ENCODE data around the gene KCNJ15.

Gene KCNJ15

DNA sequence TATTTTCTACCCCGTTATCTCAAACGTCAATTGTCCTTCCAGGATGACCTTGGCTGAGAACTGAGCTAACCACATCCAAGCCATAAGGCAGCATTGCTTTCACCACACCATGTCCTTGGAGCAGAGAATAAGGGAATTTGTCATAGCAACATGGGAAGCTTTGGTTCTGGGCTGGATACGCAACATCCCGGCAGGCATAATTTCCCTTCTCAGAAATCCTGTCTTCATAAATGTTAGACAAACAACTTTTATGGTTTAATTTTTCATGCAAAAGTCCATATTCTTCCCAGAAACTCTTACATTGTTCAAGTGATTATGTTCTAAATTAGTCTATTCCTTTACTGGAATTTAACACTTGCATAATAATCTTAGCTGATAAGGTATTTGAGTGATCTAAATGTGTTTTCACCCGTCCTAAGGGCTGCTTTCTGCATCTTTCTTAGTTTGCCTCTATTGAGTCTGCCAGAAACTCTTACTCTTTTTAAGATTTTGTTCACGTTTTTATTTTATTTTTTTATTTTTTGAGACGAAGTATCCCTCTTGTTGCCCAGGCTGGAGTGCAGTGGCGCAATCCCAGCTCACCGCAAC is 51.8 kb downstream of the KCNJ15 start:
- Histone ChIP-seq H3K9me3 (ENCODE audit: control insufficient read depth in 1 of 2, low read length in 2 of 2) (no peaks in the 10 kb centered on the region), H3K36me3 (ENCODE audit: control insufficient read depth in 1 of 2, insufficient read depth in 2 of 2, low read length in 2 of 2) (no peaks in the 10 kb centered on the region), H3K9ac (ENCODE audit: low read depth in 1 of 2, low read length in 2 of 2) (no peak overlapping the region), H3K27ac (ENCODE audit: low read depth, low read length) (no peak overlapping the region), H3K27me3 (ENCODE audit: control insufficient read depth in 1 of 2, insufficient read depth in 2 of 2, low read length in 2 of 2) (no peaks in the 10 kb centered on the region), H3K4me1 (ENCODE audit: control insufficient read depth in 1 of 2, insufficient read depth in 2 of 2, low read length in 2 of 2) (no peaks in the 10 kb centered on the region), H3K4me3 (ENCODE audit: low read depth in 1 of 2, low read length in 2 of 2) (no peak overlapping the region)

GRCh38 chr21:38310646-38311485 is 54.1 kb downstream of the KCNJ15 start:
- Histone ChIP-seq H3K27me3 (ENCODE audit: control insufficient read depth in 1 of 2, insufficient read depth in 2 of 2, low read length in 2 of 2) (no peaks in the 10 kb centered on the region), H3K4me3 (ENCODE audit: low read depth in 1 of 2, low read length in 2 of 2) (no peak overlapping the region), H3K9me3 (ENCODE audit: control insufficient read depth in 1 of 2, low read length in 2 of 2) (no peaks in the 10 kb centered on the region), H3K9ac (ENCODE audit: low read depth in 1 of 2, low read length in 2 of 2) (no peak overlapping the region), H3K4me1 (ENCODE audit: control insufficient read depth in 1 of 2, insufficient read depth in 2 of 2, low read length in 2 of 2) (no peaks in the 10 kb centered on the region), H3K36me3 (ENCODE audit: control insufficient read depth in 1 of 2, insufficient read depth in 2 of 2, low read length in 2 of 2) (no peaks in the 10 kb centered on the region), H3K27ac (ENCODE audit: low read depth, low read length) (no peak overlapping the region)

DNA sequence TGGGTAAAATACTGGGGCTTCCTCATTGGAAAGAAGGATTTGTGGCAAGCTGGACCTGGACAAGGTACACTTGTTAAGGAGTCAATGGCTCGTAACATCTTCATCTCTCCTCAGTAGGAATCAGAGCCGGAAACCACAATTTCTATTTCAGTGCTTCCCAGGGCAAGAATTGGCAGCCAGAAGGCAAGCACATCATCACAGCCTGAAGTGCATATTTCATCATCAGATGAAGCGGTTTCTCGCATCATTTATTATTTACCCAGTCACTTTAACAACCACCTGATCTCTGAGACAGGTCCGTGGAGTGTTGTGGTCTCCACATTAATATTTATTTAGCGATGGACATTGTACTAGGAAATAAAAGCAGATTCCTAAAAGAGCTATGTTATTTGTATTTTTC is 55.0 kb downstream of the KCNJ15 start:
- Histone ChIP-seq H3K9me3 (ENCODE audit: control insufficient read depth in 1 of 2, low read length in 2 of 2) (no peaks in the 10 kb centered on the region), H3K4me1 (ENCODE audit: control insufficient read depth in 1 of 2, insufficient read depth in 2 of 2, low read length in 2 of 2) (no peaks in the 10 kb centered on the region), H3K36me3 (ENCODE audit: control insufficient read depth in 1 of 2, insufficient read depth in 2 of 2, low read length in 2 of 2) (no peaks in the 10 kb centered on the region), H3K27ac (ENCODE audit: low read depth, low read length) (no peak overlapping the region), H3K9ac (ENCODE audit: low read depth in 1 of 2, low read length in 2 of 2) (no peak overlapping the region), H3K4me3 (ENCODE audit: low read depth in 1 of 2, low read length in 2 of 2) (no peak overlapping the region), H3K27me3 (ENCODE audit: control insufficient read depth in 1 of 2, insufficient read depth in 2 of 2, low read length in 2 of 2) (no peaks in the 10 kb centered on the region)

DNA sequence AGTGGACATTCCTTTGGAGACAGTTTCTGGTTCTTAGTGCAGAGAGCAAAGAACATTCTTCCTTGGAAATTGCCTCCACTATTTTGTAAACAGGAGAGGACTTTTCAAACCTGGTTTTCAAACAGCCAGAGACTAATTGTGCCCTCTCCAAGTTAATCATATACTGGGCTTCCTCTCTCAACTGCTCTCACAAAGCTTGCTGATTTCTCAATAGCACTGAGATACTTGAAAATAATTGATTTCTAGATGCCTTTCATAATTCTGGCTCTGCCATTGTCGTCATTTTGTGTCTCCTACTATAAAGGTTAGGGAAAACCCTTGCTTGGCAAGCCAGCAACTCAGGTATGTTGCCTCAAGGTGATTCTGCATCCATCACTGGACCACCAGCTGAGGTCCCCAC is 56.0 kb downstream of the KCNJ15 start:
- H3K4me1 ChIP-seq (ENCODE audit: control insufficient read depth in 1 of 2, insufficient read depth in 2 of 2, low read length in 2 of 2), result no peaks in the 10 kb centered on the region
- no peaks in the 10 kb centered on the region for H3K27me3 ChIP-seq (ENCODE audit: control insufficient read depth in 1 of 2, insufficient read depth in 2 of 2, low read length in 2 of 2)
- no peaks in the 10 kb centered on the region for H3K9me3 ChIP-seq (ENCODE audit: control insufficient read depth in 1 of 2, low read length in 2 of 2)
- no peaks in the 10 kb centered on the region for H3K36me3 ChIP-seq (ENCODE audit: control insufficient read depth in 1 of 2, insufficient read depth in 2 of 2, low read length in 2 of 2)
- H3K9ac ChIP-seq (ENCODE audit: low read depth in 1 of 2, low read length in 2 of 2), result no peak overlapping the region
- no peak overlapping the region for H3K4me3 ChIP-seq (ENCODE audit: low read depth in 1 of 2, low read length in 2 of 2)
- H3K27ac ChIP-seq (ENCODE audit: low read depth, low read length), result no peak overlapping the region

DNA sequence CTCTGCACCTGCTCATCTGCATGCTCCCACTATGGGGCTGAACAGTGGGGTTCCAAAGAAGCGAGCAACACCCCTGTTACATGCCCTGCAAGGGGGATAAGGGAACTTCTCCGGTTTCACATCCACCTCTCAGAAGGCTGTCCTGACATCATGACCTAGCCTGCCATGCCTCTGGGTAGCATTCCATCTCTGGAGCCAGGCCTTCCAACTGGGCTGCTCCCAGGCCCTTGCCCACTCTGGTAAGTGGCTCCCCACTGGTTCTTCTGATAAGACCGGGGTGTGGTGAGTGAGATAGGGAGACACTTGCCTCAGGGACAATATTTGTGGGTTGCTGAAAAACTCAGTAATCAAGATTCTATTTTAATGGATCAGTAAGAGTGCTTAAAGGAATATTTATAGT is 57.8 kb downstream of the KCNJ15 start:
- H3K4me1 ChIP-seq (ENCODE audit: control insufficient read depth in 1 of 2, insufficient read depth in 2 of 2, low read length in 2 of 2), result no peaks in the 10 kb centered on the region
- no peak overlapping the region for H3K27ac ChIP-seq (ENCODE audit: low read depth, low read length)

DNA sequence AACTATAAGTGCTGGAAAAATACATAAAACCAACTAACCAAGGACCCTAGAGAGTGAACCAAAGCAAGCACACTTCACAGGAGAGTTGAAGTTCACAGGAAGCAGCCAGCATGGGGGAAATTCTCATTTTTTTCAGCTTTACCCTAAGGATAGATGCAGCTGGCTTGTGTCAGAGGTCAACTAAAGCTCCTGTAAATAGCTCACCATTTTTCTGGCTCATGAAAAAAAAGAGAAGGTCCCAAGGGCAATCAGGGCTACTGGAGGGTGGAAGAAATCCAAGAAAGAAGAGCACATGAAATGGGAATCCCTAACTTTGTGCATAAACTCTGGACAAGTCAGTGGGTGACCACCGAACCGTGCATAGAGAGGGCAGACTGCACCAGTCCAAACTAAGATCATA is 58.3 kb downstream of the KCNJ15 start:
- H3K36me3 ChIP-seq (ENCODE audit: control insufficient read depth in 1 of 2, insufficient read depth in 2 of 2, low read length in 2 of 2), result no peaks in the 10 kb centered on the region
- H3K4me1 ChIP-seq (ENCODE audit: control insufficient read depth in 1 of 2, insufficient read depth in 2 of 2, low read length in 2 of 2), result no peaks in the 10 kb centered on the region
- H3K9ac ChIP-seq (ENCODE audit: low read depth in 1 of 2, low read length in 2 of 2), result no peak overlapping the region
- H3K27ac ChIP-seq (ENCODE audit: low read depth, low read length), result no peak overlapping the region
- H3K9me3 ChIP-seq (ENCODE audit: control insufficient read depth in 1 of 2, low read length in 2 of 2), result no peaks in the 10 kb centered on the region
- H3K27me3 ChIP-seq (ENCODE audit: control insufficient read depth in 1 of 2, insufficient read depth in 2 of 2, low read length in 2 of 2), result no peaks in the 10 kb centered on the region
- H3K4me3 ChIP-seq (ENCODE audit: low read depth in 1 of 2, low read length in 2 of 2), result no peak overlapping the region

More for the DNA sequence above, 57.8 kb downstream of the KCNJ15 start:
- no peak overlapping the region for H3K4me3 ChIP-seq (ENCODE audit: low read depth in 1 of 2, low read length in 2 of 2)
- H3K9ac ChIP-seq (ENCODE audit: low read depth in 1 of 2, low read length in 2 of 2), result no peak overlapping the region
- H3K36me3 ChIP-seq (ENCODE audit: control insufficient read depth in 1 of 2, insufficient read depth in 2 of 2, low read length in 2 of 2), result no peaks in the 10 kb centered on the region
- H3K27me3 ChIP-seq (ENCODE audit: control insufficient read depth in 1 of 2, insufficient read depth in 2 of 2, low read length in 2 of 2), result no peaks in the 10 kb centered on the region
- no peaks in the 10 kb centered on the region for H3K9me3 ChIP-seq (ENCODE audit: control insufficient read depth in 1 of 2, low read length in 2 of 2)

GRCh38 chr21:38319781-38320180 is 63.0 kb downstream of the KCNJ15 start:
- Histone ChIP-seq H3K27ac (ENCODE audit: low read depth, low read length) (no peak overlapping the region), H3K27me3 (ENCODE audit: control insufficient read depth in 1 of 2, insufficient read depth in 2 of 2, low read length in 2 of 2) (no peaks in the 10 kb centered on the region), H3K4me1 (ENCODE audit: control insufficient read depth in 1 of 2, insufficient read depth in 2 of 2, low read length in 2 of 2) (no peaks in the 10 kb centered on the region), H3K9ac (ENCODE audit: low read depth in 1 of 2, low read length in 2 of 2) (no peak overlapping the region), H3K4me3 (ENCODE audit: low read depth in 1 of 2, low read length in 2 of 2) (no peak overlapping the region), H3K9me3 (ENCODE audit: control insufficient read depth in 1 of 2, low read length in 2 of 2) (no peaks in the 10 kb centered on the region), H3K36me3 (ENCODE audit: control insufficient read depth in 1 of 2, insufficient read depth in 2 of 2, low read length in 2 of 2) (no peaks in the 10 kb centered on the region)

- no peak overlapping the region for H3K4me3 ChIP-seq (ENCODE audit: low read depth in 1 of 2, low read length in 2 of 2)
- no peaks in the 10 kb centered on the region for H3K36me3 ChIP-seq (ENCODE audit: control insufficient read depth in 1 of 2, insufficient read depth in 2 of 2, low read length in 2 of 2)
- H3K9ac ChIP-seq (ENCODE audit: low read depth in 1 of 2, low read length in 2 of 2), result no peak overlapping the region
- H3K9me3 ChIP-seq (ENCODE audit: control insufficient read depth in 1 of 2, low read length in 2 of 2), result no peaks in the 10 kb centered on the region
- H3K4me1 ChIP-seq (ENCODE audit: control insufficient read depth in 1 of 2, insufficient read depth in 2 of 2, low read length in 2 of 2), result no peaks in the 10 kb centered on the region
- peaks cover 0 to 6% of the 10 kb centered on the region in 2 donors for H3K27me3 ChIP-seq (ENCODE audit: control insufficient read depth in 1 of 2, insufficient read depth in 2 of 2, low read length in 2 of 2)
- no peak overlapping the region for H3K27ac ChIP-seq (ENCODE audit: low read depth, low read length)
These were observed 64.8 kb downstream of the KCNJ15 start for GRCh38 chr21:38321568-38321967.

DNA sequence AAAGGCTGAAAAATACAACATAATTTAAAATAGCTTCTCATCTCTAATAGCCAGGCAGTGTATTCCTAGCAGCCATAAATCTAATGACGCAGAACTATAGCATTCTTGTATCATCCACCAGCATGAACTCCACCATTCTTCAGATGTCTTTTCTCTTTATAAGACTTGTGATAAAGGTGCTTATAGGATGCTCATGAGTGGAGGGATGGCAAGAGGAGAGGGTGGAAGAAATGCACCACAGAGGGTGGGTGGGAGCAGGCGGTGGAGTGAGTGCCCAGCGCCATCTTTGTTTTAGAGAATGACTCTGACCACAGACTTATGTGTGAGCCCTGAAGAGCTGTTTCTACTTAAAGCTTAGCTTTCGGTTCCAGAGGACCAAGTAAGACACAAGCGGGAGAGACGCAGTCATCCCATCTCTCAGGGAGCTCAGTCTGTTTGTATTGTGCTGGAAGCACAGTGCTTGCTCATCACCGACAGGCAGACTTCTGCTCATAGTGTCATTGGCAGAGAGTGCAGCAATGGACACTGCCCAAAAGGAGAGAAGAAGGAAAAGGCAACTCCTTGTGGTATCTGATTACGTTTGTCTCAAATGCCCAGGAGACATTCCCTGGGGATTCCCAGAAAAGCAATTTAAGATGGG is 65.6 kb downstream of the KCNJ15 start:
- Histone ChIP-seq H3K4me1 (ENCODE audit: control insufficient read depth in 1 of 2, insufficient read depth in 2 of 2, low read length in 2 of 2) (no peaks in the 10 kb centered on the region), H3K9ac (ENCODE audit: low read depth in 1 of 2, low read length in 2 of 2) (no peak overlapping the region), H3K27me3 (ENCODE audit: control insufficient read depth in 1 of 2, insufficient read depth in 2 of 2, low read length in 2 of 2) (peaks cover 0 to 6% of the 10 kb centered on the region in 2 donors), H3K27ac (ENCODE audit: low read depth, low read length) (no peak overlapping the region), H3K4me3 (ENCODE audit: low read depth in 1 of 2, low read length in 2 of 2) (no peak overlapping the region), H3K36me3 (ENCODE audit: control insufficient read depth in 1 of 2, insufficient read depth in 2 of 2, low read length in 2 of 2) (no peaks in the 10 kb centered on the region), H3K9me3 (ENCODE audit: control insufficient read depth in 1 of 2, low read length in 2 of 2) (no peaks in the 10 kb centered on the region)

GRCh38 chr21:38323721-38324531 is 67.1 kb downstream of the KCNJ15 start:
- no peak overlapping the region for H3K9ac ChIP-seq (ENCODE audit: low read depth in 1 of 2, low read length in 2 of 2)

More at GRCh38 chr21:38323721-38324531, 67.1 kb downstream of the KCNJ15 start:
- H3K36me3 ChIP-seq (ENCODE audit: control insufficient read depth in 1 of 2, insufficient read depth in 2 of 2, low read length in 2 of 2), result no peaks in the 10 kb centered on the region
- no peaks in the 10 kb centered on the region for H3K9me3 ChIP-seq (ENCODE audit: control insufficient read depth in 1 of 2, low read length in 2 of 2)
- H3K4me3 ChIP-seq (ENCODE audit: low read depth in 1 of 2, low read length in 2 of 2), result no peak overlapping the region
- peaks cover 0 to 6% of the 10 kb centered on the region in 2 donors for H3K27me3 ChIP-seq (ENCODE audit: control insufficient read depth in 1 of 2, insufficient read depth in 2 of 2, low read length in 2 of 2)
- H3K27ac ChIP-seq (ENCODE audit: low read depth, low read length), result no peak overlapping the region
- no peaks in the 10 kb centered on the region for H3K4me1 ChIP-seq (ENCODE audit: control insufficient read depth in 1 of 2, insufficient read depth in 2 of 2, low read length in 2 of 2)
